ENCODE measurements around the gene PREPL.
"Not testable (repeated sequence)": the region's sequence is repeated elsewhere in the genome, so short reads cannot be mapped to it uniquely, and the experiment has no call there.

The PREPL gene

GRCh38 chr2:44304258-44304657, 57.0 kb downstream of the PREPL start:
- H3K4me3 ChIP-seq (ENCODE audit: control insufficient read depth, low read depth, low read length) = no peak overlapping the region
- TF ChIP-seq CTCF (conservative IDR thresholded peaks at IDR 0.05; ENCODE audit: control insufficient read depth, insufficient read depth, low read depth, low read length) = no peak
- no peak for DNase-seq (ENCODE audit: low read depth)

GRCh38 chr2:44303766-44304165, 57.5 kb downstream of the PREPL start:
- DNase-seq (ENCODE audit: low read depth); H3K4me3 ChIP-seq (ENCODE audit: control insufficient read depth, low read depth, low read length): not testable (repeated sequence)

- TF ChIP-seq CTCF (conservative IDR thresholded peaks at IDR 0.05; ENCODE audit: control insufficient read depth, insufficient read depth, low read depth, low read length) = no peak
- DNase-seq (ENCODE audit: low read depth) = no peak
- no peak overlapping the region for H3K4me3 ChIP-seq (ENCODE audit: control insufficient read depth, low read depth, low read length)
Measured at GRCh38 chr2:44301111-44301510, 60.2 kb downstream of the PREPL start.

- H3K4me3 ChIP-seq (ENCODE audit: control insufficient read depth, low read depth, low read length) = no peak overlapping the region
- no peak for TF ChIP-seq CTCF (conservative IDR thresholded peaks at IDR 0.05; ENCODE audit: control insufficient read depth, insufficient read depth, low read depth, low read length)
- DNase-seq (ENCODE audit: low read depth) = no peak
Measured at GRCh38 chr2:44299635-44300034, 61.7 kb downstream of the PREPL start.

- DNase-seq (ENCODE audit: low read depth) = no peak
Measured at GRCh38 chr2:44297431-44297830, 63.9 kb downstream of the PREPL start.

GRCh38 chr2:44296653-44297052, 64.6 kb downstream of the PREPL start:
- no peak overlapping the region for H3K4me3 ChIP-seq (ENCODE audit: control insufficient read depth, low read depth, low read length)
- no peak for DNase-seq (ENCODE audit: low read depth)
- no peak for TF ChIP-seq CTCF (conservative IDR thresholded peaks at IDR 0.05; ENCODE audit: control insufficient read depth, insufficient read depth, low read depth, low read length)

More at GRCh38 chr2:44297431-44297830, 63.9 kb downstream of the PREPL start:
- TF ChIP-seq CTCF (conservative IDR thresholded peaks at IDR 0.05; ENCODE audit: control insufficient read depth, insufficient read depth, low read depth, low read length) = no peak
- H3K4me3 ChIP-seq (ENCODE audit: control insufficient read depth, low read depth, low read length) = no peak overlapping the region

GRCh38 chr2:44295633-44296359, 65.5 kb downstream of the PREPL start:
- DNase-seq (ENCODE audit: low read depth) = no peak
- peak; percentile 6 for TF ChIP-seq CTCF (conservative IDR thresholded peaks at IDR 0.05; ENCODE audit: control insufficient read depth, insufficient read depth, low read depth, low read length)
- no peak overlapping the region for H3K4me3 ChIP-seq (ENCODE audit: control insufficient read depth, low read depth, low read length)

Measured in fibroblast of mammary gland (primary cell).